Skeletal muscle satellite cell (primary cell): ENCODE results near the gene GPR17.

Source experiments
- H3K27me3 ChIP-seq: 2 replicates; pipeline ENCODE4 v1.7.0; 2013; ENCODE audit warnings: low read length; ENCODE audit not compliant: control insufficient read depth, insufficient read depth
- H3K36me3 ChIP-seq: 2 replicates; pipeline ENCODE4 v1.7.0; 2013; ENCODE audit warnings: mild to moderate bottlenecking, control low read depth, low read length; ENCODE audit not compliant: insufficient read depth
- H3K4me1 ChIP-seq: 2 replicates; pipeline ENCODE4 v1.7.0; 2013; ENCODE audit warnings: low read length; ENCODE audit not compliant: control insufficient read depth, insufficient read depth
- H3K4me2 ChIP-seq: 2 replicates; pipeline ENCODE4 v1.7.0; 2013; ENCODE audit warnings: mild to moderate bottlenecking, low read length
- H3K4me3 ChIP-seq: 2 replicates; pipeline ENCODE4 v1.7.0; 2013; ENCODE audit warnings: low read length
- H3K9ac ChIP-seq: 2 replicates; pipeline ENCODE4 v1.7.0; 2013; ENCODE audit warnings: mild to moderate bottlenecking, low read depth, low read length, moderate library complexity
- H3K9me3 ChIP-seq: replicated peaks from 2 replicates; pipeline ENCODE4 v1.7.0; 2013; ENCODE audit warnings: mild to moderate bottlenecking, control low read depth, low read length

GPR17 gene

GRCh38 chr2:127632592-127633489, 13.1 kb upstream of the GPR17 start:
- no peak overlapping the region for H3K4me2 ChIP-seq
- no peaks in the 10 kb centered on the region for H3K9me3 ChIP-seq
- H3K27me3 ChIP-seq = no peaks in the 10 kb centered on the region
- H3K9ac ChIP-seq = no peak overlapping the region
- H3K36me3 ChIP-seq = peaks cover 3% of the 10 kb centered on the region
- no peak overlapping the region for H3K4me3 ChIP-seq
- peaks cover 24% of the 10 kb centered on the region for H3K4me1 ChIP-seq

GRCh38 chr2:127633556-127634065, 12.3 kb upstream of the GPR17 start:
- no peak overlapping the region for H3K4me3 ChIP-seq
- H3K4me2 ChIP-seq = no peak overlapping the region
- no peaks in the 10 kb centered on the region for H3K27me3 ChIP-seq
- peaks cover 3% of the 10 kb centered on the region for H3K36me3 ChIP-seq
- H3K9ac ChIP-seq = peak overlapping the region; percentile 44
- H3K9me3 ChIP-seq = no peaks in the 10 kb centered on the region
- peaks cover 31% of the 10 kb centered on the region for H3K4me1 ChIP-seq

GRCh38 chr2:127634066-127634617, 11.8 kb upstream of the GPR17 start:
- Histone ChIP-seq H3K27me3 (no peaks in the 10 kb centered on the region), H3K9ac (peak overlapping the region; percentile 44), H3K4me1 (peaks cover 35% of the 10 kb centered on the region), H3K36me3 (peaks cover 3% of the 10 kb centered on the region), H3K4me3 (no peak overlapping the region), H3K4me2 (no peak overlapping the region), H3K9me3 (no peaks in the 10 kb centered on the region)

GRCh38 chr2:127634626-127635379, 11.2 kb upstream of the GPR17 start:
- Histone ChIP-seq H3K4me2 (no peak overlapping the region), H3K9me3 (no peaks in the 10 kb centered on the region), H3K27me3 (no peaks in the 10 kb centered on the region), H3K9ac (no peak overlapping the region), H3K4me1 (peaks cover 37% of the 10 kb centered on the region), H3K36me3 (peaks cover 3% of the 10 kb centered on the region), H3K4me3 (no peak overlapping the region)

- Histone ChIP-seq H3K27me3 (no peaks in the 10 kb centered on the region), H3K9ac (no peak overlapping the region), H3K4me2 (no peak overlapping the region), H3K9me3 (no peaks in the 10 kb centered on the region), H3K4me1 (peaks cover 42% of the 10 kb centered on the region), H3K36me3 (peaks cover 3% of the 10 kb centered on the region), H3K4me3 (no peak overlapping the region)
Observed at GRCh38 chr2:127635380-127636237, 10.3 kb upstream of the GPR17 start.

GRCh38 chr2:127636248-127637235, 9.4 kb upstream of the GPR17 start:
- no peak overlapping the region for H3K9ac ChIP-seq
- H3K27me3 ChIP-seq = no peaks in the 10 kb centered on the region
- peaks cover 3% of the 10 kb centered on the region for H3K36me3 ChIP-seq
- no peak overlapping the region for H3K4me2 ChIP-seq
- H3K4me3 ChIP-seq = no peak overlapping the region
- H3K9me3 ChIP-seq = no peaks in the 10 kb centered on the region
- peaks cover 42% of the 10 kb centered on the region for H3K4me1 ChIP-seq

- Histone ChIP-seq H3K36me3 (peaks cover 3% of the 10 kb centered on the region), H3K9me3 (no peaks in the 10 kb centered on the region), H3K4me1 (peaks cover 42% of the 10 kb centered on the region), H3K9ac (peak overlapping the region; percentile 61), H3K4me3 (peak overlapping the region; percentile 37), H3K27me3 (no peaks in the 10 kb centered on the region), H3K4me2 (peak overlapping the region; percentile 60)
Observed at GRCh38 chr2:127637236-127637630, 8.7 kb upstream of the GPR17 start.

- Histone ChIP-seq H3K4me3 (peak overlapping the region; percentile 37), H3K9me3 (no peaks in the 10 kb centered on the region), H3K4me2 (peak overlapping the region; percentile 60), H3K4me1 (peaks cover 42% of the 10 kb centered on the region), H3K27me3 (no peaks in the 10 kb centered on the region), H3K9ac (peak overlapping the region; percentile 61), H3K36me3 (peaks cover 3% of the 10 kb centered on the region)
Observed at GRCh38 chr2:127637725-127638252, 8.2 kb upstream of the GPR17 start.

GRCh38 chr2:127638361-127639110, 7.4 kb upstream of the GPR17 start:
- Histone ChIP-seq H3K4me2 (no peak overlapping the region), H3K27me3 (no peaks in the 10 kb centered on the region), H3K4me1 (peaks cover 39% of the 10 kb centered on the region), H3K4me3 (no peak overlapping the region), H3K9me3 (no peaks in the 10 kb centered on the region), H3K9ac (no peak overlapping the region), H3K36me3 (peaks cover 3% of the 10 kb centered on the region)
